Superior temporal gyrus (tissue), 1 donor: ENCODE results near the gene KCTD4.

Source experiments
- DNase-seq: peaks from one replicate; pipeline ENCODE4 v3.0.0-alpha.2; 2016; ENCODE audit errors: extremely low spot score

Gene KCTD4

GRCh38 chr13:45178349-45179162, 22.3 kb downstream of the KCTD4 start:
- DNase-seq = no peak

- no peak for DNase-seq
These were observed 26.4 kb downstream of the KCTD4 start for GRCh38 chr13:45174478-45174877.

- DNase-seq = no peak
These were observed 32.3 kb downstream of the KCTD4 start for GRCh38 chr13:45168555-45168930.

DNA sequence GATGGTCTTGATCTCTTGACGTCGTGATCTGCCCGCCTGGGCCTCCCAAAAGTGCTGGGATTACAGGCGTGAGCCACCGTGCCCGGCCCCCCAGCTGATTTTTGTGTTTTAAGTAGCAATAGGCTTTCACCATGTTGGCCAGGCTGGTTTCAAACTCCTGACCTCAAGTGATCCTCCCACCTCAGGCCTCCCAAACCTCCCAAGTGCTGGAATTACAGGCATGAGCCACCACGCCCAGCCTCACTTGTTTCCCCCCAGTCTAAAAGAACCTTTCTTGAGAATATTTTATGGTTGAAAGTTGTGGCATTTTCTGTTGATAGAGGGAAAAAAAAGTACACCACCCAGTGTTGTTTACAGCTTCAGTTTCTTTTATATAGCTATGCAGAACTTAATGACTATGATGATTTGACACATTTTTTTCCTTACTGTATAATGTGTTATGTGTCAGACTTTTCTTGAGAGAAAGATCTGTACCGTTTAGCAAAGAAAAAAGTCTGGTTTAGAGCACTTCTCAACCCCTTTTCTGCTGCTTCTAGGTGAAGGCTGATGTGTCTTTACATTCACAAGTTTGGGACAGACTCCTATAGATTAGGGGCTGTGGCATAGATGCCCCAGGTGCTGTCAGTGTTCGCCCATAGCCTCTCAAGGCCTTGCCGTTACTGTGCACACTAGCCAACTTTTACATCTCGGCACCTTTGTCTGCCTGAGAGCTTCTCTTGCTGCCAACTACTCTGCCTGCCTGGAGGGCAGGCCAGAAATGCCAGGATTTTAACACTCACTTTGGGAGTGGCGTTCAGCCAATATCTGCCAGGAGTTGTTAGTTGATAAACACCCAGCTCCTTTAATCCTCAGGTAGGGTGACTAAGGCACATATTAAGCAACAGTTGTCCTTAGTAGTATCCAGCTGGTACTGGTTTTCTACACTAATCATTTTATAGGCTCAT, 33.0 kb downstream of the KCTD4 start:
- no peak for DNase-seq

DNA sequence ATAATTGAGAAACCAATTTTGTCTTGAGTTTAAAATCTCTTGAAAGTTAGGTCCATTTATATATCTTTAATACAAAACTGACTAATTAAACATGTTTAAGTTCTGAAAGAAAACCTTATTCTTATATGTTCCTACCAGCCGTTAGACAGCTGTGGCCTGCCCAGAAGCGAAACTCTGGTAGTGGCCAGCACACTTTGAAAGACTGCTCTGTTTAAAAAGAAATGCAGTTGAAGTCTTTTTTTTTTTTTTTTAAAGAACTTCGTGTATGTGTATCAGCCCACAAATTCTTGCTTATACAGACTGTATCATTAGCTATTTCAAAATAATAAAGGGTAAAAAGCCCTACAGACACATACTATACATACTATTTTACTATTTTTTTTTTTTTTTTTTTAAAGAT, 34.0 kb downstream of the KCTD4 start:
- no peak for DNase-seq

DNA sequence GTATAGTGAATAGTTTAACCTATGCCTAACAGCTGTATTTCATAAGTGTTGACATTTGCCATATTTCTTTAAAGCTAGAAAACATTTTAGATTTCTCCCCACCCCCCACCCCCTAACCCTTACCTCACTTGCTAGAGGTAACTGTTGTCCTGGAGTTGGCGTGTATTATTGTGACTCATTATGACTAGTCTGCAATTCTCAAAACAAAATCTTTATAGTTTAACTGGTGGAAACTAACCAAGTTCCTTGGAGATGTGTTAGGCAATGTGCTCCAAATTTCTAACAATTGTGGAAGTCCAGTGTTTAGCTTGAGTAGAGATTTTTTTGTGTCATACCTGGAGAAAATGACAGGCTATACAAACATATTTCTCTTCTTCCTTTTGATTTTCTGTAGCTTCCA, 38.0 kb downstream of the KCTD4 start:
- no peak for DNase-seq

DNA sequence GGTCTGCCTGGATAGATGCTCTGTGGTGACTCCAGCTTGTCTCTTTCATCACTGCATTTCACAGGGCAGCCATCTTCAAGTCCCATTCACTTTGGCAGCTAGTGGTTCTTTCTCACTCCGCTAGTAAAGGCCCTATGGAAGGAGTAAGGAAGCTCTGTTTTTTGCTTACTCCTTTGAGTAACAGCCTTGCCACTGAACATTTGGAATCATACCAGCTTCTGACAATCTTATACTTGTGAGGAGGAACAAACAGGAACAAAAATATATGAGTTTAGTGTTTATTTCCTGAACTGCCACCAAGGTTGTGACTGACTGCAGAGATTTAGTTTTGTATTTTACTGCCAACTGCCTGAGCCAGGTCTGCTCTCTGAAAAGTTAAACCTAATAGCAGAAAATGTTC, 38.7 kb downstream of the KCTD4 start:
- DNase-seq = no peak

- DNase-seq = no peak
These were observed 44.1 kb downstream of the KCTD4 start for GRCh38 chr13:45156565-45157361.

GRCh38 chr13:45149964-45150363, 50.9 kb downstream of the KCTD4 start:
- DNase-seq = no peak

DNA sequence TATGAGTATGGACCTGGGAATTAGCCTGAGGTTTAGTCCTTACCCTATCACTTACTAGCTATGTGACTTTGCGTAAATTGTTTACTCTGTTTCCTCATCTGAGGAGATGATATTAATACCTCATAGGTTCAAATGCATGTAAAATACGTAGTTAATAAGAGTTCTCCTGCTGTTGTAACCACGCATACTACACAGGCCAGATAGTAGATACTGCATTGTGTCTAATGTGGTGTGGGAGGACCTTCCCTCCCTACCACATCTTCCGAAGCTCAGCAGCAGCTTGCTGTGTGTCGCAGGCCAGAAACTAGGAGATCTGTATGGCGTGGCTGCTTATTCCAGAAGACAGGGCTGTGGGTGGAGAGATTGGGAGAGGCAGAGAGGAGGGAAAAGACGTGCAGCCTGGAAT, 57.5 kb downstream of the KCTD4 start:
- DNase-seq = peak; percentile 61
